GM12891 (cell line): ENCODE measurements around the gene COL12A1.

Experiments
- DNase-seq: peaks from one replicate; pipeline ENCODE4 v3.0.0; 2011; ENCODE audit warnings: low spot score; ENCODE audit not compliant: insufficient read length
- FAIRE-seq: peaks from 2 replicates; lab custom pipeline; 2011; peaks lifted over from hg19 to GRCh38; lab: Jason Lieb, UNC
- PAX5 ChIP-seq: IDR thresholded peaks from 2 replicates; pipeline ENCODE4 v1.6.1; 2011; ENCODE audit warnings: low read length, moderate library complexity, mild to moderate bottlenecking; ENCODE audit not compliant: insufficient read depth, severe bottlenecking
- POLR2A ChIP-seq: IDR thresholded peaks from 2 replicates; pipeline ENCODE4 v1.6.1; 2011; ENCODE audit warnings: low read depth, low read length, control low read depth
- POLR2AphosphoS5 ChIP-seq: IDR thresholded peaks from 2 replicates; pipeline ENCODE4 v1.6.1; 2011; ENCODE audit warnings: low read depth, low read length, control low read depth
- POU2F2 ChIP-seq: IDR thresholded peaks from 2 replicates; pipeline ENCODE4 v1.6.1; 2011; ENCODE audit warnings: low read depth, mild to moderate bottlenecking, control low read depth, low read length, moderate library complexity
- SPI1 ChIP-seq: IDR thresholded peaks from 2 replicates; pipeline ENCODE4 v1.6.1; 2011; ENCODE audit warnings: low read depth, low read length, control low read depth
- TAF1 ChIP-seq: IDR thresholded peaks from 2 replicates; pipeline ENCODE4 v1.6.1; 2011; ENCODE audit warnings: low read depth, low read length, control low read depth

COL12A1 gene

GRCh38 chr6:75044846-75045245 lies 161.0 kb downstream of the COL12A1 start:
- DNase-seq, result no peak
- TF ChIP-seq PAX5 (no peak), SPI1 (no peak), POU2F2 (no peak), TAF1 (no peak), POLR2A (no peak), POLR2AphosphoS5 (no peak)
- FAIRE-seq, result no peak

DNA sequence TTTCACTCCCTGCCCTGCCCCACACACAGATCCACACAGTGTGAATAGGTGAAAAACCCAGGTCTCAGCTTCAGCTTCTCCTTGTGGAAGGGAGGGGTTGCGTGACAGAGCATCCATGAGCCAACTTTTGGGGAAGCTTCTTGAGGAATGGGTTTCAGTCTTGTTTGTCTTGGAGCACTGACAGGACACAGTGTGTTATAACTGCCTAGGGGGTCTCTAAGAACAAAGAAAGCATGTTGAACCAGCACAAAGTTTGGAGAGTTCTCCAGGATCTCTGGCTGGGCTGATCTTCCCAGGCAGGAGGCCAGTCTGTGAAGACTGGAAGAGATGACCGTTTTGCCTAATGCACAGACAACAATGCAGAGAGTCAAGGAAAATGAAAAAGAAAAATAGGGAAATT lies 164.5 kb downstream of the COL12A1 start:
- TF ChIP-seq SPI1 (no peak), POLR2A (no peak), POLR2AphosphoS5 (no peak), PAX5 (no peak), POU2F2 (no peak), TAF1 (no peak)
- DNase-seq (no peak), FAIRE-seq (no peak)
